Measurements from ENCODE around the gene KREMEN1. TPM values are rescaled to one million over a fixed set of nuclear protein-coding genes. Genes with fewer than 3 reads are reported as not detected.

KREMEN1 gene
- total RNA-seq, 1 donor from 2014 or later, result 23.5 TPM

GRCh38 chr22:29060931-29061330 is 11.9 kb upstream of the KREMEN1 start:
- no peak for TF ChIP-seq CTCF (IDR thresholded peaks at IDR 0.05)
- Histone ChIP-seq H3K27me3 (ENCODE audit: low read depth) (no peaks in the 10 kb centered on the region), H3K36me3 (no peaks in the 10 kb centered on the region), H3K9me3 (no peaks in the 10 kb centered on the region), H3K4me1 (no peaks in the 10 kb centered on the region), H3K4me3 (no peak overlapping the region), H3K27ac (no peak overlapping the region)
- DNase-seq (no peak), ATAC-seq (no peak)
- intact Hi-C loops (cut with DNase I), result no loop called here

DNA sequence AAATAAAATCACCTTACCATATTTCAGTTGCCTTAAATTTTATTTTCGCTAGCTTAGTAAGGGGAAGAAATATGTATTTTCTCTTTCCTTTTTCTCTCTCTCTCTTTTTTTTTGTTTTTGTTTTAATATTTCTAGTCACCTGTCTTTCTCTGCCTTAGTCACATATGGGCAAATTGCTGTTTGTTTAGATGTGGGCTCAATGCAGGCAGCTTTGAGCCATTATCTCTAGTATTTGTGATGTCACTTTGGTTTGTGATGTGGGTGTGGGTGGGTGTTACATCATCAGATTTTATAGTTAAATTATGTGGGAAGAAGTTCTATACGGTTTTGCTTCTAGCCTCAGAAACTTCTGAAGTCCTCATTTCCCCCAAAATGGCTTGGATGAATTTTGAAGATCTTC is 11.1 kb upstream of the KREMEN1 start, which contains the start of gene C22orf31:
C22orf31 (minus strand) TSS at position 59 of the 400 bp plus-strand sequence; CDS start at position 20, 39 bp downstream.
- DNase-seq (no peak), ATAC-seq (no peak)
- no peaks in the 10 kb centered on the region for H3K4me1 ChIP-seq
- H3K9me3 ChIP-seq, result no peaks in the 10 kb centered on the region
- no peak for TF ChIP-seq CTCF (IDR thresholded peaks at IDR 0.05)
- H3K4me3 ChIP-seq, result no peak within 1 kb of the TSS
- H3K36me3 ChIP-seq, result no peaks in the 10 kb centered on the region
- no peaks in the 10 kb centered on the region for H3K27me3 ChIP-seq (ENCODE audit: low read depth)
- intact Hi-C loops (cut with DNase I), result no loop called here
- H3K27ac ChIP-seq, result no peak within 1 kb of the TSS

GRCh38 chr22:29062286-29062821 is 10.5 kb upstream of the KREMEN1 start:
- intact Hi-C loops (cut with DNase I), result no loop called here
- Histone ChIP-seq H3K9me3 (no peaks in the 10 kb centered on the region), H3K4me1 (no peaks in the 10 kb centered on the region), H3K36me3 (no peaks in the 10 kb centered on the region), H3K4me3 (no peak overlapping the region), H3K27me3 (ENCODE audit: low read depth) (no peaks in the 10 kb centered on the region), H3K27ac (no peak overlapping the region)
- ATAC-seq (no peak), DNase-seq (no peak)
- no peak for TF ChIP-seq CTCF (IDR thresholded peaks at IDR 0.05)

DNA sequence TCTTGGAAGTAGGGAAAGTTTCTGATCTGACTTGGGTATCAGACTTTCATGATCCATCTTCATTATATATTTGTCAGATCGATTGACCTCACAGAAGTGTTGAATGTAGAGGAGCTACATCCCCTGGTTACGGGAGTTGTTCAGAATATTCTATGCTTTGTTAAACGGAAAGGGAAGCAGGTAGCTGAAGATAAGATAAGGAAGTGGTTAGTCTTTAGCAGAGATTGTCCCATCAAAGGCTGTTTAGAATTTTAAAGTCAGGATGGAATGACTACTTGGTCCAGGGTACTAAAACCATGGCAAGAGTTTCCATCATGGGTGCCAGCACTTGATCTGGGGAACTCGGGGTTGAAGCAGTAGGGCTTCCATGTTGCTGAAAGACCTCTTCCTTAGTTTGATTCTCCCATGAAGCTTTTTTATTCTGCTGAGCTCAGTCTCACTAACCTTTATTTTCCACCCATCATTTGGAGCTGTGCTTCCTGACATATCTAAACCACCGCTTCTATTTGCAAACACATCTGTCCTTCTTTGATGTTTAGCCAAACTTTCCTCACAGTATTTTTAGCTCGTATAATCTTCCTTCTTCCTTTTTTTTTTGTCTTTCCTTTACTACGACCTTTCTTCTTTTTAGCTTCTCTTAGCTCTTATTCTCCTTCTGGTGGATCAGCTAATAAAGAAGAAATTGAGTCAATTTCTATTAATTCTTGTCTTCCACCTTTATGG is 7.2 kb upstream of the KREMEN1 start:
- H3K4me1 ChIP-seq, result no peaks in the 10 kb centered on the region
- H3K27ac ChIP-seq, result no peak overlapping the region
- DNase-seq, result no peak
- peaks cover 6% of the 10 kb centered on the region for H3K27me3 ChIP-seq (ENCODE audit: low read depth)
- H3K36me3 ChIP-seq, result no peaks in the 10 kb centered on the region
- no peak overlapping the region for H3K4me3 ChIP-seq
- no peak for TF ChIP-seq CTCF (IDR thresholded peaks at IDR 0.05)
- intact Hi-C loops (cut with DNase I), result no loop called here
- ATAC-seq, result no peak
- H3K9me3 ChIP-seq, result no peaks in the 10 kb centered on the region

DNA sequence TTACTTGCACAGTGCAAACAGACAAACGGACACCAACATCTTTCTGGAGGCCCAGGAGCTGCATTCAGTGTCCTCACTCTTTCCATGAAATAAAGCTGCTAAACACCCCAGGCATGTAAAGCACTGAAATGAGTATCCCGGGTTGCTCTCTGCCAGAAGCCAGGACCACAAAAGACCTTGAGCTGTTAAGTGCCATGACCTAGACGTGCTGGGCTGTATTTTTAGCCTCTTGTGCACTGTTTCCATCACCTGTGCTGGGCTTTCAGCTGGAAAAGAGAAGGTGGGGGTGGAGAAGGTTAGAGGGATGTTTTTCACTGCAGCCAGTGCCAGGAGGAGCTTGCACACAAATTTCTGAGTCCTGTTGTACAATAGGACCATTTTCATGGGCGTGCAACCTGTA is 3.4 kb upstream of the KREMEN1 start:
- intact Hi-C loops (cut with DNase I), result no loop called here
- ATAC-seq (no peak), DNase-seq (no peak)
- Histone ChIP-seq H3K27ac (no peak overlapping the region), H3K4me3 (no peak overlapping the region), H3K4me1 (peaks cover 24% of the 10 kb centered on the region), H3K27me3 (ENCODE audit: low read depth) (peaks cover 10% of the 10 kb centered on the region), H3K9me3 (no peaks in the 10 kb centered on the region), H3K36me3 (no peaks in the 10 kb centered on the region)
- TF ChIP-seq CTCF (IDR thresholded peaks at IDR 0.05), result no peak
